Hematopoietic multipotent progenitor cell treated with erythropoietin and hydrocortisone succinate and interleukin-3 and kit ligand, for 6 days (in vitro differentiated cells): ENCODE data around the gene CDCP2.

ENCODE experiments used
- DNase-seq: peaks from one replicate; pipeline ENCODE4 v3.0.0-alpha.2; 2015

The CDCP2 gene

GRCh38 chr1:54084794-54085193 is 68.0 kb downstream of the CDCP2 start:
- DNase-seq: no peak
